GM21390 (cell line): ENCODE data around the gene ELFN1.

Experiments
- ATAC-seq: cut with Tn5 transposase; IDR thresholded peaks from one replicate; pipeline ENCODE4 v1.9.1; 2021; ENCODE audit not compliant: unreplicated experiment

ELFN1 gene

GRCh38 chr7:1723254-1723653 lies 53.2 kb downstream of the ELFN1 start:
- ATAC-seq: no peak

- no peak for ATAC-seq
These were observed 54.2 kb downstream of the ELFN1 start for GRCh38 chr7:1724118-1724910.

GRCh38 chr7:1725199-1725690 lies 55.2 kb downstream of the ELFN1 start:
- no peak for ATAC-seq

DNA sequence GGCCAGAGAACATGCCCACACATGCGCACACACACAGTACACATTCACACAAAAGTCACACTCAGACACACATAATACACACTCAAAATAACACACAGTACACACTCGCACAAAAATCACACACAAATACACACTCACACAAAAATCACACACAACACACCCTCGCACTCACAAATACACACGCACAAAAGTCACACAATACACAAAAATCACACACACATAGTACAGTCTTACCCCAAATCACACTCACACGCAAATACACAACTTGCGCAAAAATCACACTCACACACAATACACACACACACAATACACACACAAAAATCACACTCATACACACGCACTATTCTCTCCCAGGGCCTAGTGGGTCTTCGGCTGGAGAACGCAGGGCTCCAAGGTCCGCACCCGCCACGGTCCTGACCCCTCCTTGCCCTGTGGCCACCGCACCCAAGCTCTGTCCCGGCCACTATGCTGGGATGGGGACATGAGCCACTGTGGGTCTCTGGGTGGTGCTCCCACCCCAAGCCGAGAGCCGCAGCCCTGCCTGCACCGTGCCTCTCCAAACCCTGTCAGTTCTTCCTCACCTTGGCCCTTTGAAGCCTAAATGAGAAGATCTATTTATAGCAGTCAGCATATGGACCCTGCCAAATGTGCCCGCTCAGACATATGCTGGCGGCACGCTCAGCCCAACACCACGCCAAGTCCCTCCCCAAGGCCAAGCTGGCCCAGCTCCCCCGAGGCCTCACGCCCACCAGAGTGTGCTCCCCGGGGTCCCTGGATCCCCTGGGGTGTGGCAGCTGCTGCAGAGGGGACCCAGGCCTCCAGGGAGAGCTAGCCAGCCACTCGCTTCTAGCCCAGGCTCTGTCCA lies 55.9 kb downstream of the ELFN1 start:
- no peak for ATAC-seq

DNA sequence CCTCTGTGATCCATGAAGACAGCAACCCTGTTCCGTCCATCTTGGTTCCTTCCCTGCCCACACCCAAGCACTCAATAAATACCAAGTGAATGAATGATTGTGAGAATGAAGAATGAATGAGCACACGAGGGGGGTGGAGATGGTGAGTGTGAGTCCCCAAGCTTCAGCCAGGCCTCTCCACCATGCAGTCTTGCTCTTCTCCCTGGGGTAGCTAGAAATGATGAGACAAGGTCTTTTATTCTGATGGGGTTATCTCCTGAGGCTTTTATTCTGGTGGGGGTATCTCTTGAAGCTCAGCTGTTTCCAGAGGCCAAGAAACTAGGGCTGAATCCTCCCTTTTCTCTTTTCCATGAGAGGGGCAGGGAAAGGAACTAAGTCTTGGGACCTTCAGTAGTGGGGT lies 57.0 kb downstream of the ELFN1 start:
- ATAC-seq: no peak

DNA sequence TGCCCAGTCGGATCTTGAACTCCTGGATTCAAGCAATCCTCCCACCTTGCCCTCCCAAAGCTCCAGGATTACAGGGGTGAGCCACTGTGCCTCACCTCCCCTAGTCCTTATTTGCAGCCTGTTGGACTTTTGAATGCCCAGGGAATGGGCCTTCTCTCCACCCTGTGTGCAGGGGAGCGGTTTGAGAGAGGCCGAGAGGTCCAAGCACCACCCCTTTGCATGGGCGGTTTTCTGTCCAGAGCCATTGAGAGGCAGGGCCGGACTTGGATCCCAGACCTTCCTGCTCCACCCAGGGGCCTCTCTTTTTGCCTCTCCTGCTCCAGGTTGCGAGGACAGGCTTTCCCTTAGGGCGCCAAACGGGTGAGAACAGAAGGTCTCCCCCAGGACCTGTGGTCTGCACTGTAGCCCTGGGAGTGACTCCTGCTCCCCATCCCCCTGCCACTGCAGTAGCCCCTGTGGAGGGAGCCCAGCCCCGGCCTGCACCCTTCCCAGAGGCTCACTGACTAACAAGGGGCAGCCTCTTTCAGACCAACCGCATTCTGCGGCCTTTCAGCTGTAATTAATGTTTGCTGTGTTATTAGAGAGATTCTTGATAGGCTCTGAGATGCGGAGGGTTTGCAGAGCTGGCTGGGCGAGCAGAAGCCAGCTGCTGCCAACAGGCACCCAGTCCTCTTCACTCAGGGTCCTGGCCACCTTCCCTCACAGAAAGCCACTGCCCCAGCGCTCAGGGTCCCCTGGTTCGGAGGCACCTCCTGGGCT lies 57.9 kb downstream of the ELFN1 start:
- no peak for ATAC-seq

DNA sequence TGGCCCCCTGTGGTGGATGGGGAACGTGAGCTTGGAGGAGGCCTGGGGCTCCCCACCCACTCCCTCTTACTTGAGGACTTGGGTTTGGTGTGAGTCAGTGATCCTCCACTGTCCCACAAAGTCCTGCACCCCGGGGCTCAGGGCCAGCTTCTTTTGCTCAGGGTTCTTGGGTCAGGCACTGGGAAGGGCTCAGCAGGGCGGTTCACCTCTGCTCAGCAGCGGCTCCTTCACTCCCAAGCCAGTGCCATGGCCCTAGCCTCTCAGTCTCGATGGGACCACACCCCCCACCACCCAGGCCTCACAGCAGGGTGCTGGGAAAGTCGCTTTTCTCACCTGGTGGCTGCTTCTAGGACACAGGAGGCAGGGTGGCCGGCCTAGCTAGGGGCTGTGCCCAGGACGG lies 59.1 kb downstream of the ELFN1 start:
- ATAC-seq: no peak

- no peak for ATAC-seq
These were observed 59.7 kb downstream of the ELFN1 start for GRCh38 chr7:1729773-1730172.

DNA sequence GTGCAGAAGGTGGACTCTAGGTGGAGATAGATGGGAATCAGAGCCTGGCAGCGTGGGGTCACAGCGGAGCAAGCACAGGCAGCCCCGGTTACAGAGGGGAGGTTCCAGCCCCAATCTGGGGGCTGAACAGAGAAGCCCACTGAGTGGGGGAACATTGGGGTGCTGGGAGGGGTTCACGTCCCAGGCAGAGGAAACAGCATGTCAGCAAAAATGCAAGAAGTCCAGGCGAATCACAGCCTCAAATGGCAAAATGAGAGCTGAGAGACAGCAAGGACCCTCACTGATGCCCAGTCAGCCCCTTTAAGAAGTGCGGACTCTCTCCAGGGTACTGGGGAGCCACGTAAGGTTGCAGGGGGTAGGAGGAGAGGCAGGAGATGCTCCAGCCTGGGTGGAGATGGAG lies 62.0 kb downstream of the ELFN1 start:
- ATAC-seq: no peak

GRCh38 chr7:1732645-1733044 lies 62.6 kb downstream of the ELFN1 start:
- ATAC-seq: no peak

DNA sequence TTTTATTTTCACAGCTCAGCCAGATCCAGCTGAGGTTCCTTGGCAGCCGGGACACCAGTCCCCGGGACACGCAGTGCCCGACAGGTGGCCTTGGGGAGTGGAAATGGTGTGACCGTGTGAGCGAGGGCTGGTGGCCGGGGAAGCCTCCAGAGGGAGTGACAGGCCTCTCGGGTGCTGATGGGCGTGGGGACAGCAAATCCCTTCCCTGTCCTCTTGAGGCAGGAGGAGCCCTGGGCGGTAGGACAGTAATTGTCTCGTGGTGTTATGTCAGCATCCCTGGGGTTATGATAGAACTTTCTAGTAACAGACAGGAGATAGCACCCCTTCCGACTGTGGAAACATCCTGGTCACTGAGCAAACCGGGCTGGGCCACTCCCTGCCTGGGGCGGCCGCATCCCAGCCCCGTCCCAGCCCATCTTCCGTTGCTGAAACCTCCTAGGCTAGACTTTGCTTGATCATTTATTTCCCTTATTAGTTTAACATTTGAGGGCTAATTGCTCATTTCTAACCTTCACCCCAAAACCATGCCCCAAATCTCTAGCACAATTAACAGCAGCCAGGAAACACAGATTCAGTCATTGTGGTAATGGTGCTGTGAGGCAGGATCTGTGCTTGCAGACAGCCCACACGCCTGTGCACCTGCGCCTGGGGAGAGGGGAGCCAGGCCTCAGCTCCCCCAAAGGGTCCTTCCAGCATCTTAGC lies 63.3 kb downstream of the ELFN1 start:
- ATAC-seq: no peak

GRCh38 chr7:1733908-1734730 lies 64.0 kb downstream of the ELFN1 start:
- no peak for ATAC-seq

DNA sequence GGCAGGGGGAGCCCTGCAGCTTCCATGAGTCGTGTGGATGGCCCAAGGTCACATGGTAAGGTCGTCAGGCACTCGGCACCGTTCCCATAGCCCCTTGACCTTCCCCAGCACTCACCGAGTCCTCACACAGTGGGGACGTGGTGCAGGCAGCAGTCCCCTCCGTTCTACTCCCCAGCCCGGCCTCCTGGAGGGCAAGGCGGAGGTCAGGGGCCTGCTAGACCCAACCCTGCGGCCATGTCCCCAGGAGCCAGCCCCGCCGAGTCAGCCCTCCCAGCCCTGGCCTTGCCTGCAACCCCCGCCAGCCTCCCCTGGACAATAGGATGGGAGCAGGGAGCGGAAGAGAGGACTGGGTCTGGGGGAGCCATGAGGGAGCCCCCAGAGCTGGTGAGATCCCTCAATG lies 65.2 kb downstream of the ELFN1 start:
- ATAC-seq: no peak

GRCh38 chr7:1735806-1736483 lies 65.9 kb downstream of the ELFN1 start:
- ATAC-seq: no peak

GRCh38 chr7:1736484-1736817 lies 66.4 kb downstream of the ELFN1 start:
- no peak for ATAC-seq

DNA sequence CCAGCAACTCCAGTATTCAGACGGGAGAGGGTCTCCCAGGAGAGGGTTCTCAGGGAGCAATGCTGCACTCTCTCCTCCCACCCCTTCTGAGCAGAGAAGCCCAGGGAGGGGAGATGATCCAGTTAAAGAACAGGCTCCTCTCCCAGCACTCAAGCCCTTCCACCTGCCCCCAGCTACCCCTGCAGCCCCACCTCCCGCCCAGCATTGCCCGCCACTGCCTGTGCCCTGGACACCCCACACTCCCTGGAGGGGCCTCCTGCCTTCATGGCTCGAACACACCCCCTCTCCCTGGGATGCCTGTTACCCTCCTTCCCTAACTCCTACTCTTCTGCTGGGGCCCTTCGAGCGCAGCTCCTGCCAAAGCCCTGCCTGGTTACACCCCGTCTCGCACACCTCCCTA lies 66.8 kb downstream of the ELFN1 start:
- no peak for ATAC-seq

GRCh38 chr7:1737523-1737922 lies 67.4 kb downstream of the ELFN1 start:
- no peak for ATAC-seq

DNA sequence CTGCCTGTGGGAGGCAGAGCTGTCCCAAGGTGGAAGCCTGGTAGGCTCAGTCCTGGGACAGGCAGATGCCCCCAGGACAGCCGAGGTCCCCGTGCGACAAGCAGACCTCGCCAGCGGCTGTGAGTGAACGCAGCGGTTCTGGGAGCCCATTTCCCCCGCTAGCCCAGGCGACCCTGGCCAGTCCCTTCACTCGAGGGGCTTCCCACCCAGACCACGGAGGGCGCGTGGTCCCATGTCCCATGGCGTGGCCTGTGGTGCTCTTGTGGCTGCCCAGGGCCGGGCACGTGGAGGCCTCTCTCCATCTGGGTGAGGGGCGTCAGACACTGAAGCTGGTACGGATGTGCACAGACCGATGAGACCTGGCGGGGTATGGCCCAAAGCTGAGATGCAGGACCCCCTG lies 67.9 kb downstream of the ELFN1 start:
- ATAC-seq: no peak

GRCh38 chr7:1738511-1738910 lies 68.4 kb downstream of the ELFN1 start:
- ATAC-seq: no peak
